ENCODE results near the gene PRH1.

PRH1 gene

GRCh38 chr12:10884086-10884725, at the start of gene PRH1:
Gene PRH1, minus strand, starts transcription at chr12:10884255. Its CDS starts 38 bp downstream, at chr12:10884217.
- TF ChIP-seq MAX (IDR thresholded peaks at IDR 0.05) (no peak), TCF12 (IDR thresholded peaks at IDR 0.05; ENCODE audit: low read depth) (no peak), EGR1 (IDR thresholded peaks at IDR 0.05) (no peak), REST (IDR thresholded peaks at IDR 0.05; ENCODE audit: low read depth) (no peak), RAD21 (IDR thresholded peaks at IDR 0.05; ENCODE audit: low read depth) (no peak), TAF1 (IDR thresholded peaks at IDR 0.05; ENCODE audit: low read depth) (no peak), ZBTB7A (IDR thresholded peaks at IDR 0.05; ENCODE audit: low read depth) (no peak), USF1 (IDR thresholded peaks at IDR 0.05) (no peak), NFIC (IDR thresholded peaks at IDR 0.05) (no peak), YY1 (IDR thresholded peaks at IDR 0.05; ENCODE audit: low read depth) (no peak), EP300 (IDR thresholded peaks at IDR 0.05; ENCODE audit: borderline replicate concordance) (no peak), CEBPB (IDR thresholded peaks at IDR 0.05) (no peak), CREB1 (IDR thresholded peaks at IDR 0.05; ENCODE audit: low read depth) (no peak), FOXM1 (IDR thresholded peaks at IDR 0.05; ENCODE audit: borderline replicate concordance, low read depth) (no peak)

GRCh38 chr12:10928746-10929286, 44.8 kb upstream of the PRH1 start, which contains the start of gene PRH2:
Gene PRH2, plus strand, starts transcription at chr12:10929236. Its CDS starts 38 bp downstream, at chr12:10929274.
- TF ChIP-seq RAD21 (IDR thresholded peaks at IDR 0.05; ENCODE audit: low read depth): no peak
- TF ChIP-seq NFIC (IDR thresholded peaks at IDR 0.05): no peak
- TF ChIP-seq USF1 (IDR thresholded peaks at IDR 0.05): no peak
- no peak for TF ChIP-seq YY1 (IDR thresholded peaks at IDR 0.05; ENCODE audit: low read depth)
- TF ChIP-seq CEBPB (IDR thresholded peaks at IDR 0.05): no peak
- TF ChIP-seq TAF1 (IDR thresholded peaks at IDR 0.05; ENCODE audit: low read depth): no peak
- TF ChIP-seq TEAD4 (IDR thresholded peaks at IDR 0.05): no peak
- no peak for TF ChIP-seq TCF12 (IDR thresholded peaks at IDR 0.05; ENCODE audit: low read depth)
- TF ChIP-seq REST (IDR thresholded peaks at IDR 0.05; ENCODE audit: low read depth): no peak
- TF ChIP-seq EGR1 (IDR thresholded peaks at IDR 0.05): no peak
- TF ChIP-seq CREB1 (IDR thresholded peaks at IDR 0.05; ENCODE audit: low read depth): no peak
- no peak for TF ChIP-seq FOXM1 (IDR thresholded peaks at IDR 0.05; ENCODE audit: borderline replicate concordance, low read depth)
- no peak for TF ChIP-seq EP300 (IDR thresholded peaks at IDR 0.05; ENCODE audit: borderline replicate concordance)
- TF ChIP-seq ZBTB7A (IDR thresholded peaks at IDR 0.05; ENCODE audit: low read depth): no peak
- TF ChIP-seq MAX (IDR thresholded peaks at IDR 0.05): no peak

GRCh38 chr12:10926269-10926668, 42.2 kb upstream of the PRH1 start:
- TF ChIP-seq TEAD4 (IDR thresholded peaks at IDR 0.05) (no peak), MAX (IDR thresholded peaks at IDR 0.05) (no peak), YY1 (IDR thresholded peaks at IDR 0.05; ENCODE audit: low read depth) (no peak), ZBTB7A (IDR thresholded peaks at IDR 0.05; ENCODE audit: low read depth) (no peak), NFIC (IDR thresholded peaks at IDR 0.05) (no peak), FOXM1 (IDR thresholded peaks at IDR 0.05; ENCODE audit: borderline replicate concordance, low read depth) (no peak), CREB1 (IDR thresholded peaks at IDR 0.05; ENCODE audit: low read depth) (no peak), TCF12 (IDR thresholded peaks at IDR 0.05; ENCODE audit: low read depth) (no peak), EGR1 (IDR thresholded peaks at IDR 0.05) (no peak), TAF1 (IDR thresholded peaks at IDR 0.05; ENCODE audit: low read depth) (no peak), REST (IDR thresholded peaks at IDR 0.05; ENCODE audit: low read depth) (no peak), EP300 (IDR thresholded peaks at IDR 0.05; ENCODE audit: borderline replicate concordance) (no peak), CEBPB (IDR thresholded peaks at IDR 0.05) (no peak)
